ENCODE measurements around the gene CTSV. TPM values are rescaled to one million over a fixed set of nuclear protein-coding genes. Genes with fewer than 3 reads are reported as not detected.
"Not testable (repeated sequence)": the region's sequence is repeated elsewhere in the genome, so short reads cannot be mapped to it uniquely, and the experiment has no call there.

Gene CTSV
- total and polyA plus RNA-seq, 4 donors: 0.31 to 1.8 (median 0.52) TPM

DNA sequence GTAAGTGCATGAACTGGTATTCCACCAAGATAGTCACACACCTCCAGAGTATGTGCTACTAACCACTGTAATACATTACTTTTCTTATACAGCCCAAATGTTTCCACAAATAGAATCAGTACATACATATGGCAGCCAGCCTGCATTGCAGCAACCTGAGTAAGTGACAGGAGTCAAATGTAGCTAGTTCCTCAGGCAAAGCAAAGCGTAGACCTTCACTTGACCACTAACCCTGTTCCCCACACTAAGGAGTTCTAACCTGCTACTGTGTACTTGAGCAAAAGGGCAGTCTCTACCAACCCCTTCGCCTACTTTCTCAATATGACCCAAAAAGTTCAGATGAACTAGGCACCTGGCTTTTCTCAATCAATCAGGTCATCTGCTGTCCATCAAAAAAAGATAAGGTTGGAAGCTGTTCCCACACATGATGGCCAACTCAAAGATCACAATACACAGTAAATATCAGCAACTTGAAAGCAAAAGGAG, 44.4 kb downstream of the CTSV start:
- not testable (repeated sequence) for H3K27ac ChIP-seq (ENCODE audit: low read depth in 1 of 2, low read length in 1 of 2); H3K36me3 ChIP-seq (ENCODE audit: control insufficient read depth in 4 of 4, insufficient read depth in 4 of 4, low read length in 4 of 4); DNase-seq; ATAC-seq (ENCODE audit: insufficient read depth, low FRiP score); H3K9ac ChIP-seq (ENCODE audit: insufficient read depth in 1 of 2, low read length in 2 of 2); H3K9me3 ChIP-seq (ENCODE audit: control insufficient read depth in 4 of 4, insufficient read depth in 3 of 4, low read length in 3 of 4); H3K4me3 ChIP-seq; H3K4me1 ChIP-seq (ENCODE audit: control insufficient read depth in 5 of 5, insufficient read depth in 5 of 5, low read length in 5 of 5); H3K27me3 ChIP-seq (ENCODE audit: control insufficient read depth in 3 of 3, insufficient read depth in 3 of 3, low read length in 2 of 3)
- WGBS, 2 donors: no CpG with 5 or more reads among the region's 2 CpGs

DNA sequence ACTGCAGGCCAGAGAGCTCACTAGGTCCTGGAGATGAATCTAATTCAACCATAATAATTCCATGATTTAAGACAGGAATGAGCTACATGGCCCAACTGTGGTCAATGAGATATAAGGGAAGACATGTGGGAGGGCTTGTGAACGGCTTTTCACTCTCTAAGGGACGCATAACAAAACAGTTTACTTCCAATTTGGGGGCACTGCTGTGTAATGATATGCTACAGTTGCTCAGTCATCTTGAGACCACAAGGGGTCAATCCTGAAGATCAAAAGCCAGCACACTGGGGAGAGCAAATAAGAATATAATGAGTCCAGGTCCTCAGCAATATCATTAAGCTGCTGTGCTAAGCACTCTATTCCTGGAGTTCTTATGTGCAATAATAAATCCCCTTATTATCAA, 46.6 kb downstream of the CTSV start:
- 77 to 97% methylated on average over 2 of the region's 2 CpGs for WGBS, 2 donors
- not testable (repeated sequence) for H3K27me3 ChIP-seq (ENCODE audit: control insufficient read depth in 3 of 3, insufficient read depth in 3 of 3, low read length in 2 of 3); H3K4me1 ChIP-seq (ENCODE audit: control insufficient read depth in 5 of 5, insufficient read depth in 5 of 5, low read length in 5 of 5); H3K36me3 ChIP-seq (ENCODE audit: control insufficient read depth in 4 of 4, insufficient read depth in 4 of 4, low read length in 4 of 4); DNase-seq; H3K9ac ChIP-seq (ENCODE audit: insufficient read depth in 1 of 2, low read length in 2 of 2); ATAC-seq (ENCODE audit: insufficient read depth, low FRiP score); H3K27ac ChIP-seq (ENCODE audit: low read depth in 1 of 2, low read length in 1 of 2); H3K4me3 ChIP-seq; H3K9me3 ChIP-seq (ENCODE audit: control insufficient read depth in 4 of 4, insufficient read depth in 3 of 4, low read length in 3 of 4)

DNA sequence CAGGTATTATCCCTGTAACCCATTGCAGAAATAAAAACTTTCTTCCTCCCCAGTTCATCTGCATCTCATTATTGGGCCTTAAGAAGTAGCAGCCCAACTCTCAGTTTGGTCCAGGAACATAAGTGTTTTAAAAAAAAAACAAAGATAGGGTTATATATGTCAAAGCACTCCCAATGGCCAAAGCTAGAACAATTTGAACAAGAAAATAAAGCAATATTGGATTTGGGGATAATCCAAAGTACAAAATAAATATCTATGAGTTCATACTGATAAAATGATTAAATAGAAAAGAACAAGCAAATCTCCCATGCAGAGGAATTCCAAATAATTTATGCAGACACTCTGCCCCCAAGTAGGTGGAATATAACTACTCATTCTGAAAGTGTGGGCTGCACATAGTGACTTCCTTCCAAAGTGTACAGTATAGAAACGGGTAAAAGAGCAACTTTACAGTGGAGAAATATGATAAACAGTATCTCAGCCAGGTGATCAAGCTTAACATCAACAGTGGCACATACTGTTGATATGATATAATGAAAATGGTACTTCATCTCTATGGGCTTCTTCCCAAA, 49.1 kb downstream of the CTSV start:
- not testable (repeated sequence) for H3K27me3 ChIP-seq (ENCODE audit: control insufficient read depth in 3 of 3, insufficient read depth in 3 of 3, low read length in 2 of 3); H3K4me1 ChIP-seq (ENCODE audit: control insufficient read depth in 5 of 5, insufficient read depth in 5 of 5, low read length in 5 of 5); ATAC-seq (ENCODE audit: insufficient read depth, low FRiP score); H3K4me3 ChIP-seq; DNase-seq; H3K27ac ChIP-seq (ENCODE audit: low read depth in 1 of 2, low read length in 1 of 2); H3K9me3 ChIP-seq (ENCODE audit: control insufficient read depth in 4 of 4, insufficient read depth in 3 of 4, low read length in 3 of 4); H3K36me3 ChIP-seq (ENCODE audit: control insufficient read depth in 4 of 4, insufficient read depth in 4 of 4, low read length in 4 of 4); H3K9ac ChIP-seq (ENCODE audit: insufficient read depth in 1 of 2, low read length in 2 of 2)
- 70 to 77% methylated on average over 1 of the region's 1 CpG for WGBS, 2 donors

DNA sequence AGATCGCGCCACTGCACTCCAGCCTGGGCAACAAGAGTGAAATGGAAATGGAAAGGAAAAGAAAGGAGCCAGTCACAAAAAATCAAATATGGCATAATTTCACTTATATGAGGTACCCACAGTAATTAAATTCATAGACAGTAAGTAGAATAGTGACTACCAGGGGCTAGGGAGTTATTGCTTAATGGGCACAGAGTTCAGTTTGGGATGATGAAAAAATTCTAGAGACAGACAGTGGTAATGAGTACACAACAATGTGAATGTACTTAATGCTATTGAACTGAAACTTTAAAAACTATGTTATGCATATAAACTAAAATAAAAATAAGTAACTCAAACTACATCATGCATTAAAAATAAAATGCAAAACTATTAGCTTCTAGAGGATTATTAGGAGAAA, 54.1 kb downstream of the CTSV start:
- 99 to 100% methylated on average over 2 of the region's 2 CpGs for WGBS, 2 donors

DNA sequence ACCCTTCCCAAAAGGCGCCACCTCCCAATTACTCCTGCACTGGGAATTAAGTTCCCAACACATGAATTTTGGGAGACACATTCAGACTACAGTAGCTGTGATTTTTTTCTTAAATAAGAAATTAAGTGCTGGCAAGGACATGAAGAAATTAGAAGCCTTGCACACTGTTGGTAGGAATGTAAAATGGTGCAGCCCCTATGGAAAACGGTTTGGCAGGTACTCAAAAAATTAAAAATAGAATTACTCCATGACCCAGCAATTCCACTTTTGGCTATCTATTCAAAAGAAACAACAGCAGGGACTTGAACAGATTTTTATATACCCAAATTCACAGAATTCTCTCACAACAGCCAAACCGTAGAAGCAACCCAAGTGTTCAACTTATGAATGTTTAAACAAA, 54.8 kb downstream of the CTSV start:
- H3K36me3 ChIP-seq (ENCODE audit: control insufficient read depth in 4 of 4, insufficient read depth in 4 of 4, low read length in 4 of 4); ATAC-seq (ENCODE audit: insufficient read depth, low FRiP score); H3K27me3 ChIP-seq (ENCODE audit: control insufficient read depth in 3 of 3, insufficient read depth in 3 of 3, low read length in 2 of 3); DNase-seq; H3K27ac ChIP-seq (ENCODE audit: low read depth in 1 of 2, low read length in 1 of 2); H3K4me1 ChIP-seq (ENCODE audit: control insufficient read depth in 5 of 5, insufficient read depth in 5 of 5, low read length in 5 of 5); H3K4me3 ChIP-seq; H3K9me3 ChIP-seq (ENCODE audit: control insufficient read depth in 4 of 4, insufficient read depth in 3 of 4, low read length in 3 of 4); H3K9ac ChIP-seq (ENCODE audit: insufficient read depth in 1 of 2, low read length in 2 of 2): not testable (repeated sequence)
- WGBS, 2 donors: 93 to 99% methylated on average over 3 of the region's 3 CpGs

More for the DNA sequence above, 54.1 kb downstream of the CTSV start:
- not testable (repeated sequence) for H3K36me3 ChIP-seq (ENCODE audit: control insufficient read depth in 4 of 4, insufficient read depth in 4 of 4, low read length in 4 of 4); H3K4me3 ChIP-seq; H3K9ac ChIP-seq (ENCODE audit: insufficient read depth in 1 of 2, low read length in 2 of 2); DNase-seq; ATAC-seq (ENCODE audit: insufficient read depth, low FRiP score); H3K27ac ChIP-seq (ENCODE audit: low read depth in 1 of 2, low read length in 1 of 2); H3K4me1 ChIP-seq (ENCODE audit: control insufficient read depth in 5 of 5, insufficient read depth in 5 of 5, low read length in 5 of 5); H3K9me3 ChIP-seq (ENCODE audit: control insufficient read depth in 4 of 4, insufficient read depth in 3 of 4, low read length in 3 of 4); H3K27me3 ChIP-seq (ENCODE audit: control insufficient read depth in 3 of 3, insufficient read depth in 3 of 3, low read length in 2 of 3)

DNA sequence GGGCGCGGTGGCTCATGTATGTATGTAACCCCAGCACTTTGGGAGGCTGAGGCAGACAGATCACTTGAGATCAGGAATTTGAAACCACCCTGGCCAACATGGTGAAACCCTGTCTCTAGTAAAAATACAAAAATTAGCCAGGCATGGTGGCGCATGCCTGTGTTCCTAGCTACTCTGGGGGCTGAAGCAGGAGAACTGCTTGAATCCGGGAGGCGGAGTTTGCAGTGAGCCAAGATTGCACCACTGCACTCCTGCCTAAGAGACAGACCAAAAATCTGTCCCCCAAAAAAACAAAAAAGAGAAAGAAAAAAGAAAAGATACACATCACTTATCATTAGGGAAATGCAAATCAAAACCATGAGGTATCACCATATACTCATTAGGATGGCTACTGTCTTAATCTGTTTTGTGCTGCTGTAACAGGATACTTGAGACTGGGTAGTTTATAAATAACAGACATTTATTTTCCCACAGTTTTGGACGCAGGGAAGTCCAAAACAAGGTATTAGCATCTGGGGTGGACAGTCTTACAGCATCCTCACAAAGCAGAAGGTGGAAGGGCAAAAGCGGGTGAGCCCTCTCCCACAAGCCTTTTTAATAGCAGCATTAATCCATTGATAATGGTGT, 55.3 kb downstream of the CTSV start:
- H3K36me3 ChIP-seq (ENCODE audit: control insufficient read depth in 4 of 4, insufficient read depth in 4 of 4, low read length in 4 of 4); H3K27ac ChIP-seq (ENCODE audit: low read depth in 1 of 2, low read length in 1 of 2); H3K4me3 ChIP-seq; H3K4me1 ChIP-seq (ENCODE audit: control insufficient read depth in 5 of 5, insufficient read depth in 5 of 5, low read length in 5 of 5); H3K9ac ChIP-seq (ENCODE audit: insufficient read depth in 1 of 2, low read length in 2 of 2); ATAC-seq (ENCODE audit: insufficient read depth, low FRiP score); H3K9me3 ChIP-seq (ENCODE audit: control insufficient read depth in 4 of 4, insufficient read depth in 3 of 4, low read length in 3 of 4); H3K27me3 ChIP-seq (ENCODE audit: control insufficient read depth in 3 of 3, insufficient read depth in 3 of 3, low read length in 2 of 3); DNase-seq: not testable (repeated sequence)
- WGBS, 2 donors: 95 to 96% methylated on average over 7 of the region's 7 CpGs

Other genes with a start within 250 kb of the CTSV start
- gene ZNF782, start 184.6 kb downstream of the CTSV start, total RNA-seq: 10 to 100 TPM in 1 of 2 donors, 1 to 10 TPM in 1; 4.5 to 16.4 TPM
- 1 to 10 TPM in 1 of 2 donors, under 1 TPM in 1; 0.95 to 1.7 TPM for gene ZNF782, start 184.6 kb downstream of the CTSV start, polyA plus RNA-seq
- not detected for gene NUTM2G, start 110.3 kb downstream of the CTSV start, total RNA-seq
- not detected for gene NUTM2G, start 110.3 kb downstream of the CTSV start, polyA plus RNA-seq

Measured in lung (tissue), 10 donors.